HepG2 (cell line): ENCODE results near the gene FANCE. TPM values are rescaled to one million over a fixed set of nuclear protein-coding genes. Genes with fewer than 3 reads are reported as not detected.
A peak's percentile ranks its signal among the peaks of the same experiment; 100 is the strongest.

ENCODE experiments used
- CEBPB ChIP-seq: IDR thresholded peaks from 2 replicates; pipeline ENCODE4 v1.6.1; 2011; ENCODE audit warnings: low read depth, low read length, improper control_type of control experiment, borderline replicate concordance
- HES4 ChIP-seq: sonication (generic); formaldehyde crosslinking; IDR thresholded peaks from 2 replicates; pipeline ENCODE4 v1.9.0; 2021; ENCODE audit warnings: mild to moderate bottlenecking, missing genetic modification reagents, borderline replicate concordance
- HNRNPK ChIP-seq: fragments of 200-400 bp; formaldehyde crosslinking; IDR thresholded peaks from 2 replicates; pipeline ENCODE4 v1.6.1; 2018; ENCODE audit warnings: low read length, low read depth, moderate library complexity, mild to moderate bottlenecking; ENCODE audit not compliant: poor library complexity, severe bottlenecking
- LCORL ChIP-seq, 2 experiments: fragments of 450-650 bp in 1 of 2; sonication (generic) in 1 of 2; formaldehyde crosslinking in 1 of 2; IDR thresholded peaks; 2 replicates each; pipeline versions ENCODE4 v1.5.0 to v1.6.1; 2017 to 2020; ENCODE audit warnings: antibody characterized with exemption in 1 of 2, missing genetic modification reagents in 1 of 2
- MTA1 ChIP-seq: sonication (generic); formaldehyde crosslinking; IDR thresholded peaks from 2 replicates; pipeline ENCODE4 v1.4.0; 2020; ENCODE audit warnings: missing genetic modification reagents, mild to moderate bottlenecking, borderline replicate concordance
- NFE2 ChIP-seq: sonication (generic); formaldehyde crosslinking; IDR thresholded peaks from 2 replicates; pipeline ENCODE4 v1.4.0; 2020; ENCODE audit warnings: missing genetic modification reagents
- NONO ChIP-seq, 2 experiments: fragments of 450-650 bp in 1 of 2; sonication (generic) in 1 of 2; formaldehyde crosslinking in 1 of 2; IDR thresholded peaks in 1 of 2; conservative IDR thresholded peaks in 1 of 2; 2 replicates each; pipeline versions ENCODE4 v1.6.1 to v1.8.0; 2017 to 2022; ENCODE audit warnings: mild to moderate bottlenecking in 1 of 2, missing genetic modification reagents in 1 of 2, moderate library complexity in 1 of 2
- RFX1 ChIP-seq: fragments of 450-650 bp; IDR thresholded peaks from 2 replicates; pipeline ENCODE4 v1.6.1; 2017
- RFX5 ChIP-seq: IDR thresholded peaks from 2 replicates; pipeline ENCODE4 v1.6.1; 2011; ENCODE audit warnings: low read depth, low read length, improper control_type of control experiment
- SNRNP70 ChIP-seq: fragments of 200-400 bp; formaldehyde crosslinking; IDR thresholded peaks from 2 replicates; pipeline ENCODE4 v1.6.1; 2017; ENCODE audit warnings: mild to moderate bottlenecking, low read depth, low read length, moderate library complexity
- SUZ12 ChIP-seq: fragments of 150-350 bp; IDR thresholded peaks from 2 replicates; pipeline ENCODE4 v1.6.1; 2014; ENCODE audit warnings: low read depth, low read length
- ZMYM4 ChIP-seq: sonication (generic); formaldehyde crosslinking; IDR thresholded peaks from 2 replicates; pipeline ENCODE4 v1.8.1; 2023; ENCODE audit warnings: mild to moderate bottlenecking, missing genetic modification reagents
- ZNF20 ChIP-seq: sonication (generic); formaldehyde crosslinking; IDR thresholded peaks from 2 replicates; pipeline ENCODE4 v1.4.0; 2020; ENCODE audit warnings: mild to moderate bottlenecking, moderate library complexity, missing genetic modification reagents
- ZNF430 ChIP-seq: sonication (generic); formaldehyde crosslinking; IDR thresholded peaks from 2 replicates; pipeline ENCODE4 v1.9.0; 2021; ENCODE audit warnings: mild to moderate bottlenecking, missing genetic modification reagents
- ZNF572 ChIP-seq: sonication (generic); formaldehyde crosslinking; IDR thresholded peaks from 2 replicates; pipeline ENCODE4 v1.5.1; 2020; ENCODE audit warnings: mild to moderate bottlenecking, missing genetic modification reagents
- ZNF672 ChIP-seq: sonication (generic); formaldehyde crosslinking; IDR thresholded peaks from 2 replicates; pipeline ENCODE4 v1.8.1; 2022; ENCODE audit warnings: missing genetic modification reagents
- ZNF713 ChIP-seq: sonication (generic); formaldehyde crosslinking; IDR thresholded peaks from 2 replicates; pipeline ENCODE4 v1.4.0; 2020; ENCODE audit warnings: mild to moderate bottlenecking, missing genetic modification reagents
- ZNF841 ChIP-seq: sonication (generic); formaldehyde crosslinking; IDR thresholded peaks from 2 replicates; pipeline ENCODE4 v1.8.1; 2023; ENCODE audit warnings: missing genetic modification reagents, borderline replicate concordance
- ZSCAN20 ChIP-seq: sonication (generic); formaldehyde crosslinking; IDR thresholded peaks from 2 replicates; pipeline ENCODE4 v1.4.0; 2020; ENCODE audit warnings: missing genetic modification reagents, mild to moderate bottlenecking, borderline replicate concordance
- polyA plus RNA-seq, 8 experiments: library from polyadenylated mRNA; depleted of rRNA in 3 of 8; stranded (reverse) in 7 of 8; unstranded in 1 of 8; fragments of >200 nt; fragmentation: Illumina TruSeq in 4 of 8; extraction: Trizol in 4 of 8; gene quantifications; 2 replicates each; pipeline versions ENCODE4 v1.2.1 to v1.2.3, GENCODE V29; 2011 to 2016; ENCODE audit warnings: low read depth in 4 of 8, missing spikeins in 1 of 8, mixed read lengths in 1 of 8; ENCODE audit not compliant: insufficient read depth in 1 of 8
- total RNA-seq, 5 experiments: library from RNA; depleted of rRNA; stranded (reverse); fragments of >200 nt; fragmentation: Illumina TruSeq; extraction: Trizol; gene quantifications; 2 replicates each; pipeline ENCODE4 v1.2.3, GENCODE V29; 2016; ENCODE audit warnings: low read depth in 1 of 5
- TF ChIP-seq, protein P1 (sequence below): sonication (generic); formaldehyde crosslinking; IDR thresholded peaks from 2 replicates; pipeline ENCODE4 v1.4.0; 2020; ENCODE audit warnings: missing genetic modification reagents
- TF ChIP-seq, protein P2 (sequence below): IDR thresholded peaks from 2 replicates; pipeline ENCODE4 v1.6.1; 2012; ENCODE audit warnings: inconsistent platforms
- TF ChIP-seq, protein P3 (sequence below): sonication (generic); formaldehyde crosslinking; IDR thresholded peaks from 2 replicates; pipeline ENCODE4 v1.9.0; 2021; ENCODE audit warnings: missing genetic modification reagents, borderline replicate concordance
- TF ChIP-seq, protein P4 (sequence below): sonication (generic); formaldehyde crosslinking; conservative IDR thresholded peaks from 2 replicates; pipeline ENCODE4 v1.8.1; 2023; ENCODE audit warnings: missing genetic modification reagents
- TF ChIP-seq, protein P5 (sequence below): sonication (generic); formaldehyde crosslinking; IDR thresholded peaks from 2 replicates; pipeline ENCODE4 v1.8.0; 2022; ENCODE audit warnings: missing genetic modification reagents, mild to moderate bottlenecking, moderate library complexity, borderline replicate concordance

The FANCE gene
- total and polyA plus RNA-seq, 2 of the 13 experiments (the other 11 are each of a cell fraction or from before 2014, with no cell fraction given): 7.1 to 11.2 TPM

DNA sequence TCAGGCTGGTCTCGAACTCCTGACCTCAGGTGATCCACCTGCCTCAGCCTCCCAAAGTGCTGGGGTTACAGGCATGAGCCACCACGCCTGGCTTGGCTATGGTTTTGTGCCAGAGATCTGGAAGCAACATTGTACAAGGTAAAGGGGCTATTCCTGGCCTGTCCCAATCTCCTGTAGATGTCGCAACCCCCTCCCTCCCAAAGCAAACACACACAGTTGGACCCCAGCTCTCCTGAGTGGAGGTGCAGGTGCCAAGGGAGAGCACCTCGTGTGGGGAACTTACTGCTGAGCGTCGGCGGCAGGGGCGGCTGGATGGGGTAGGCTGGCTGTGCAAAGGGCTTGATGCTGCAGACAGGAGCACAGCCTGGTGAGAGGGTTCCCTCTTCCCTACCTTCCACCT, 24.9 kb downstream of the FANCE start (continued):
- TF ChIP-seq, protein P1, sequence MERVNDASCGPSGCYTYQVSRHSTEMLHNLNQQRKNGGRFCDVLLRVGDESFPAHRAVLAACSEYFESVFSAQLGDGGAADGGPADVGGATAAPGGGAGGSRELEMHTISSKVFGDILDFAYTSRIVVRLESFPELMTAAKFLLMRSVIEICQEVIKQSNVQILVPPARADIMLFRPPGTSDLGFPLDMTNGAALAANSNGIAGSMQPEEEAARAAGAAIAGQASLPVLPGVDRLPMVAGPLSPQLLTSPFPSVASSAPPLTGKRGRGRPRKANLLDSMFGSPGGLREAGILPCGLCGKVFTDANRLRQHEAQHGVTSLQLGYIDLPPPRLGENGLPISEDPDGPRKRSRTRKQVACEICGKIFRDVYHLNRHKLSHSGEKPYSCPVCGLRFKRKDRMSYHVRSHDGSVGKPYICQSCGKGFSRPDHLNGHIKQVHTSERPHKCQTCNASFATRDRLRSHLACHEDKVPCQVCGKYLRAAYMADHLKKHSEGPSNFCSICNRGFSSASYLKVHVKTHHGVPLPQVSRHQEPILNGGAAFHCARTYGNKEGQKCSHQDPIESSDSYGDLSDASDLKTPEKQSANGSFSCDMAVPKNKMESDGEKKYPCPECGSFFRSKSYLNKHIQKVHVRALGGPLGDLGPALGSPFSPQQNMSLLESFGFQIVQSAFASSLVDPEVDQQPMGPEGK: peak; percentile 76
- no peak for TF ChIP-seq LCORL (IDR thresholded peaks at IDR 0.05)
- 0 out of 2 replicates have a peak, but pooled peaks have one; percentile 15 for TF ChIP-seq LCORL (CRISPR knock-in tag; IDR thresholded peaks at IDR 0.05)
- TF ChIP-seq ZNF713 (CRISPR knock-in tag): no peak
- TF ChIP-seq, protein P2, sequence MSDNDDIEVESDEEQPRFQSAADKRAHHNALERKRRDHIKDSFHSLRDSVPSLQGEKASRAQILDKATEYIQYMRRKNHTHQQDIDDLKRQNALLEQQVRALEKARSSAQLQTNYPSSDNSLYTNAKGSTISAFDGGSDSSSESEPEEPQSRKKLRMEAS: peak; percentile 39; the same call in 1 of the 2 replicates
- TF ChIP-seq HES4 (CRISPR knock-in tag): no peak
- no peak for TF ChIP-seq RFX5
- no peak for TF ChIP-seq NONO (IDR thresholded peaks at IDR 0.05)
- 0 out of 2 replicates have a peak, but pooled peaks have one; percentile 48 for TF ChIP-seq NONO (CRISPR knock-in tag; conservative IDR thresholded peaks at IDR 0.05)
- TF ChIP-seq NFE2: no peak
- no peak for TF ChIP-seq SNRNP70
- TF ChIP-seq, protein P3, sequence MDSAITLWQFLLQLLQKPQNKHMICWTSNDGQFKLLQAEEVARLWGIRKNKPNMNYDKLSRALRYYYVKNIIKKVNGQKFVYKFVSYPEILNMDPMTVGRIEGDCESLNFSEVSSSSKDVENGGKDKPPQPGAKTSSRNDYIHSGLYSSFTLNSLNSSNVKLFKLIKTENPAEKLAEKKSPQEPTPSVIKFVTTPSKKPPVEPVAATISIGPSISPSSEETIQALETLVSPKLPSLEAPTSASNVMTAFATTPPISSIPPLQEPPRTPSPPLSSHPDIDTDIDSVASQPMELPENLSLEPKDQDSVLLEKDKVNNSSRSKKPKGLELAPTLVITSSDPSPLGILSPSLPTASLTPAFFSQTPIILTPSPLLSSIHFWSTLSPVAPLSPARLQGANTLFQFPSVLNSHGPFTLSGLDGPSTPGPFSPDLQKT (CRISPR knock-in tag): no peak
- no peak for TF ChIP-seq ZNF430 (CRISPR knock-in tag)
- no peak for TF ChIP-seq ZNF572 (CRISPR knock-in tag)
- TF ChIP-seq SUZ12: no peak
- no peak for TF ChIP-seq RFX1
- TF ChIP-seq ZNF672 (CRISPR knock-in tag): peak; percentile 22; the same call in 1 of the 2 replicates
- TF ChIP-seq, protein P4, sequence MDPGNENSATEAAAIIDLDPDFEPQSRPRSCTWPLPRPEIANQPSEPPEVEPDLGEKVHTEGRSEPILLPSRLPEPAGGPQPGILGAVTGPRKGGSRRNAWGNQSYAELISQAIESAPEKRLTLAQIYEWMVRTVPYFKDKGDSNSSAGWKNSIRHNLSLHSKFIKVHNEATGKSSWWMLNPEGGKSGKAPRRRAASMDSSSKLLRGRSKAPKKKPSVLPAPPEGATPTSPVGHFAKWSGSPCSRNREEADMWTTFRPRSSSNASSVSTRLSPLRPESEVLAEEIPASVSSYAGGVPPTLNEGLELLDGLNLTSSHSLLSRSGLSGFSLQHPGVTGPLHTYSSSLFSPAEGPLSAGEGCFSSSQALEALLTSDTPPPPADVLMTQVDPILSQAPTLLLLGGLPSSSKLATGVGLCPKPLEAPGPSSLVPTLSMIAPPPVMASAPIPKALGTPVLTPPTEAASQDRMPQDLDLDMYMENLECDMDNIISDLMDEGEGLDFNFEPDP (CRISPR knock-in tag): 0 out of 2 replicates have a peak, but pooled peaks have one; percentile 66
- TF ChIP-seq MTA1 (CRISPR knock-in tag): 0 out of 2 replicates have a peak, but pooled peaks have one; percentile 54
- TF ChIP-seq, protein P5, sequence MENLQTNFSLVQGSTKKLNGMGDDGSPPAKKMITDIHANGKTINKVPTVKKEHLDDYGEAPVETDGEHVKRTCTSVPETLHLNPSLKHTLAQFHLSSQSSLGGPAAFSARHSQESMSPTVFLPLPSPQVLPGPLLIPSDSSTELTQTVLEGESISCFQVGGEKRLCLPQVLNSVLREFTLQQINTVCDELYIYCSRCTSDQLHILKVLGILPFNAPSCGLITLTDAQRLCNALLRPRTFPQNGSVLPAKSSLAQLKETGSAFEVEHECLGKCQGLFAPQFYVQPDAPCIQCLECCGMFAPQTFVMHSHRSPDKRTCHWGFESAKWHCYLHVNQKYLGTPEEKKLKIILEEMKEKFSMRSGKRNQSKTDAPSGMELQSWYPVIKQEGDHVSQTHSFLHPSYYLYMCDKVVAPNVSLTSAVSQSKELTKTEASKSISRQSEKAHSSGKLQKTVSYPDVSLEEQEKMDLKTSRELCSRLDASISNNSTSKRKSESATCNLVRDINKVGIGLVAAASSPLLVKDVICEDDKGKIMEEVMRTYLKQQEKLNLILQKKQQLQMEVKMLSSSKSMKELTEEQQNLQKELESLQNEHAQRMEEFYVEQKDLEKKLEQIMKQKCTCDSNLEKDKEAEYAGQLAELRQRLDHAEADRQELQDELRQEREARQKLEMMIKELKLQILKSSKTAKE: 0 out of 2 replicates have a peak, but pooled peaks have one; percentile 12
- peak; percentile 93 for TF ChIP-seq CEBPB
- no peak for TF ChIP-seq ZSCAN20 (CRISPR knock-in tag)
- no peak for TF ChIP-seq HNRNPK
- no peak for TF ChIP-seq ZNF20
- TF ChIP-seq ZMYM4: peak; percentile 21; the same call in 1 of the 2 replicates
- no peak for TF ChIP-seq ZNF841 (CRISPR knock-in tag)
